ENCODE results near the gene GPR18. TPM values are rescaled to one million over a fixed set of nuclear protein-coding genes. Genes with fewer than 3 reads are reported as not detected.
"Not testable (repeated sequence)": the region's sequence is repeated elsewhere in the genome, so short reads cannot be mapped to it uniquely, and the experiment has no call there.

Gene GPR18
- total RNA-seq, 1 donor, result 0.54 TPM

GRCh38 chr13:99211421-99212035, 46.7 kb downstream of the GPR18 start:
- no peak for DNase-seq (ENCODE audit: low read depth in 2 of 3, low spot score in 2 of 3)

DNA sequence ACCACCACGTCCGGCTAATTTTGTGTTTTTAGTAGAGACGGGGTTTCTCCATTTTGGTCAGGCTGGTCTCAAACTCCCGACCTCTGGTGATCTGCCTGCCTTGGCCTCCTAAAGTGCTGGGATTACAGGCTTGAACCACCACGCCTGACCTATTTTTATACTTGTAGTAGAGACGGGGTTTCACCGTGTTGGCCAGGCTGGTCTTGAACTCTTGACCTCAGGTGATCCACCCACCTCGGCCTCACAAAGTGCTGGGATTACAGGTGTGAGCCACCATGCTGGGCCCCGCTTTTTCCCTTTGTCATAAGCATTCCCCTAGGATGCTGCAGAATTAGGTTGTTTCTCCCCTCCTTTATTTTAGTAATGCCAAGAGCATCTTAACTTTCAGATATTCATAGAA, 47.6 kb downstream of the GPR18 start:
- not testable (repeated sequence) for DNase-seq (ENCODE audit: low read depth in 2 of 3, low spot score in 2 of 3)

DNA sequence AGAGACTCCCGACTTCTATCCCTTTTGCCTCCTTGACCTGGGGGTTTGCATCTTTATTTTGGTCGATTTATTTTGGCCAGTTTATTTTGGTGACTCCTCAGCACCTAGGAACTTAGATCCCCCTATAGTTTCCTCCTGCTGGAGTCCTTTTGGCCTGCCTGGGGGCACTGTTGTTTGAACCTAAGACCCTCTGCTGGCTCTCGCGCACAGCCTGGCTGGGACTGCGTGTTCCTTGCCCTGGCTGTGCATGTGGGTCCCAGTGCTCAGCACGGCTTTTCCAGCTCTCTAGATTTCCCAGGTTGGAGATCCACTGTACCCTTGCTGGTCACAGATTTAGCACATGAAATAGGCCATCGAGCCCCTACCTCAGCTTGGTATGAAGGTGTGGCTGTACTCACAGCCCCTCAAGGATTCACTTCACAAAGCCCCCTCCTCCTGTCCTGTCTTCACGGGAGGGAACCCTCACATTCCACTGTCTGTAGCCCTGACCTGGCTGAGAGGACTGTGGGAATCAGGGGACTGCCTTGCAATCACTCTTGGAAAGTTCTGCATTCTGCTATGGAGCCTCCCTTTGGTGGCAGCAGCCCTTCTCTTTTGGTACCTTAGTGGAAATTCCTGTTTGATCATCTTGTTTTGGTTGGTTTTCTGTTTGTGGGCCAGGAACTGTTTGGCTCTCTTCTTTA, 49.2 kb downstream of the GPR18 start:
- DNase-seq (ENCODE audit: low read depth in 2 of 3, low spot score in 2 of 3), result no peak

- no peak for DNase-seq (ENCODE audit: low read depth in 2 of 3, low spot score in 2 of 3)
Measured at GRCh38 chr13:99208185-99208584, 50.0 kb downstream of the GPR18 start.

DNA sequence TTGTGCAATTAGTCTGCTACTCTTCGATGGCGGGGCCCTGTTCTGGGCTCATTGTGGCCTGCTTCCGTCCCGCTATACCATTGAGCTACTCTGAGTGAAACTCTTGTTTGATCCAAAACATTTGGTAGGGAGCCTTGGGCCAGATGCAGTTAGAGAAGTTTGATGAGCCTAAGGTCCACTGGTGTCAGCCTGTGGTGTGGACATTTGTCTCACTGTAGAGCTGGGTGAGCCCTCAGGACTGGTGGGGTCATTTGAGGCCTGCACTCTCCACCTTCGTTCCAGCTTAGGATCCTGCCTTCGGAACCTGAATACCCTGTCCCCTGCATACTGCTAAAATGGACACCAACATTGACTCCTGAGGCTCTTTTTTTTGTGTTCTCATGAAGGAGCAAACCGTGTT, 50.7 kb downstream of the GPR18 start:
- DNase-seq (ENCODE audit: low read depth in 2 of 3, low spot score in 2 of 3), result no peak

DNA sequence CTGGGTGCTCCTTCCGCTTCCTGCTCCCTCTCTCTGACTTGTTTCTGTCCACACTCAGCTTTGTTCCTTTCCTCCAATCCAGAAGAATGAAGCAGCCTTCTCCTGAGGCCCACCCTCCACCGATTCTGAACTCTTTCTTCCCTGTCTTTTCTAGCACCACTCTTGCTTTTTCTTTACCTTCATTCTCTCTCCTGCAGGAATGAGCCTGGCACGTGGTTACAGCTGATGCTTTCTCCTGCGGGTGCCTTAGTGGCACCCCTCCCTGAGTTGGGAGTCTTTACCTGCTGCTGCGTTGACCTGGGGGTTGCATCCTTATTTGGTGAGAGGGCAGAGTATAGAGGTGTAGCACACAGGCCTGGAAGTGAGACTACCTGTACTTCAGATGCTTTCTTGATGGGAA, 51.3 kb downstream of the GPR18 start:
- no peak for DNase-seq (ENCODE audit: low read depth in 2 of 3, low spot score in 2 of 3)

DNA sequence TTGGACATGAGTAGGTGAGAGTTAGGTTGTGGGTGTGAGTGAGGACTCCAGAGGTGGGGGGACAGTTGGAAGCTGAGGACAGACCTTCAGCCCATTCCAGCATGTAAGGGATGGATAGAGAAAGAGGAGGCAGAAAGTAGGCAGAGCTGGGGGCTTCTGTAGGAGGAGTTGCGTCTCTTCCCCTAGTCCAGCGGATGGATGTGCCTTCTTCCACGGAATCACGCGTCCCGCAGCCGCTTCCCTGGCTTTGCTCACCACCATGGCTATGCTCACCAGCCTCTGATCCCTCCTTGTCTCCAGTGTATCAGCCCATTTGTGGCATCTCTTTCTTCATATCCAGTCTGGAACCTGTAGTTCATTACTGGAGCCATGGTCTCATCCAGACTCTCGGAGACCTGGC, 52.0 kb downstream of the GPR18 start:
- no peak for DNase-seq (ENCODE audit: low read depth in 2 of 3, low spot score in 2 of 3)

GRCh38 chr13:99205621-99206220, 52.5 kb downstream of the GPR18 start:
- DNase-seq (ENCODE audit: low read depth in 2 of 3, low spot score in 2 of 3), result no peak

Small RNAs within 50 kb of the gene (small RNA-seq; reads per million reads assigned to genes)
- not detected for gene RN7SKP9

Other genes with a start within 250 kb of the GPR18 start
- gene UBAC2, start 57.5 kb downstream of the GPR18 start, total RNA-seq, result 43.4 TPM
- 9.4 TPM for gene GPR183, start 49.0 kb upstream of the GPR18 start, total RNA-seq
- 66.8 TPM for gene TM9SF2, start 243.1 kb upstream of the GPR18 start, total RNA-seq

All from hematopoietic multipotent progenitor cell (in vitro differentiated cells).